Stimulated activated CD4-positive, alpha-beta T cell treated with anti-CD3 and anti-CD28 coated beads, Interleukin-12 subunit alpha, Interleukin-12 subunit beta, amount 100 ng/mL, for 24 hours (primary cell): Measurements from ENCODE around the gene ATAD3A.
"Not testable (repeated sequence)": the region's sequence is repeated elsewhere in the genome, so short reads cannot be mapped to it uniquely, and the experiment has no call there.

ENCODE experiments used
- DNase-seq, 2 experiments: peaks; one replicate each; pipeline ENCODE4 v3.0.0-alpha.2; 2020; ENCODE audit warnings: low read depth in 2 of 2

Gene ATAD3A

DNA sequence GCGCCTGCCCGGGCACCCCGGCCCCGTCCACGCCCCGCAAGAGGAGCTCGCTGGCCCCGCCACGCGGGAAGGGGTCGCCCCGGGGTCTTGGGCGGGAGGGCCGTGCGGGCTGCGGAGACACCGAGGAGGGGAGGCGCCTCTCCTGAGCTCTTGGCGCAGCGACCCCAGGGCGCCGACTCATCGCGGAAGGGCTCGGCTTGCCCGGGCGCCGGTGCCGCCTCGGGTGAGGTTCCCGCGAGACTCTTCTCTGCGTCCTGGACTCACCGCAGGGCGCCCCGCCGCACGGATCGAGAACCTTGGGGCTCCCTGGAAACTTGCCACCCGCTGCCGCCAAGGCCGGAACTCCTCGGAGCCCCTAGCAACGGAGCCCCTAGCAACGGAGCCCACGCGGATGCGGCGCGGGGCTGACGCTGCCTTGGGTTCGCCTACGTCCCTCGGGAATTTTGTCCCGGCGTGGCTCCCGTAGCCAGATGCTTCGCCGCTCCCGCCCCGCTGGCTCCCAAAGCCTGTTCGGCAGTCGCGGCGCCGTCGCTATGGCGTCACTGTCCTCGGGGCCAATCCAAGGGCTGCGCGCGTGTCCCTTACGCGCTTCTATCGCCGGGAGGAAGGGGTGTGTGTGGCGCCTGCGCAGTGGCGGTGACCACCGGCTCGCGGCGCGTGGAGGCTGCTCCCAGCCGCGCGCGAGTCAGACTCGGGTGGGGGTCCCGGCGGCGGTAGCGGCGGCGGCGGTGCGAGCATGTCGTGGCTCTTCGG, at the start of gene ATAD3A:
Gene ATAD3A, plus strand, starts transcription at position 630 of the 753 bp plus-strand sequence. Its CDS starts 107 bp downstream, at position 737.
- peak; percentile 94 to 96 for DNase-seq

DNA sequence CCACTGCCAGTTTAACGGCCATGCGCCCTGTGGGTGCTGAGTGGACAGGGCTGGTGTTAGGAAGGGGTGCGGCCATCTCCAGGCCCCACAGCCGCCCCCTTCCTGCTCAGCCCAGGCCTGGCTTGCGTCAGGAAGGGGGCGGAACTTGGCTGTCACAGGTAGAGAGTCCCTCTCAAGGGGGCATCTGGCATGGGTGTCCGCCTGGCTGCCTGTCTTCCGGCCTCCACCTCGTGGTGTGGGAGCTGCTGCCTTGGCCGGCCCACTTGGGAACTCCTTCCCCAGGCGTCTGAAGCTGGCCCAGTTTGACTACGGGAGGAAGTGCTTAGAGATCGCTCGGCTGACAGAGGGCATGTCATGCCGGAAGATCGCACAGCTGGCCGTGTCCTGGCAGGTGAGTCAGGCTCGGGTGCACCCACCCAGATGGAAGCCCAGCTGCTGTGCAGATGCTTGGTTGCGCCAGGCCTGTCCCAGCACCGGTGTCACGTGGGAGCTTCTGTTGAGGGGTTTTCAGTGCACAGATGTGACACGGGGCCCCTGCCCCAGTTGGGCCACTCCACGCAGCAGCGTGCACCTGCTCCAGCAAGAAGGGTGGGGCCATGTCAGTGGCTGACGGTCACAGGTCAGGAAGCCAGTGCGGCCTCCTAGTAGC, 49.5 kb upstream of the ATAD3A start:
- DNase-seq = no peak

- no peak for DNase-seq
These were observed 48.6 kb upstream of the ATAD3A start for GRCh38 chr1:1463312-1463711.

DNA sequence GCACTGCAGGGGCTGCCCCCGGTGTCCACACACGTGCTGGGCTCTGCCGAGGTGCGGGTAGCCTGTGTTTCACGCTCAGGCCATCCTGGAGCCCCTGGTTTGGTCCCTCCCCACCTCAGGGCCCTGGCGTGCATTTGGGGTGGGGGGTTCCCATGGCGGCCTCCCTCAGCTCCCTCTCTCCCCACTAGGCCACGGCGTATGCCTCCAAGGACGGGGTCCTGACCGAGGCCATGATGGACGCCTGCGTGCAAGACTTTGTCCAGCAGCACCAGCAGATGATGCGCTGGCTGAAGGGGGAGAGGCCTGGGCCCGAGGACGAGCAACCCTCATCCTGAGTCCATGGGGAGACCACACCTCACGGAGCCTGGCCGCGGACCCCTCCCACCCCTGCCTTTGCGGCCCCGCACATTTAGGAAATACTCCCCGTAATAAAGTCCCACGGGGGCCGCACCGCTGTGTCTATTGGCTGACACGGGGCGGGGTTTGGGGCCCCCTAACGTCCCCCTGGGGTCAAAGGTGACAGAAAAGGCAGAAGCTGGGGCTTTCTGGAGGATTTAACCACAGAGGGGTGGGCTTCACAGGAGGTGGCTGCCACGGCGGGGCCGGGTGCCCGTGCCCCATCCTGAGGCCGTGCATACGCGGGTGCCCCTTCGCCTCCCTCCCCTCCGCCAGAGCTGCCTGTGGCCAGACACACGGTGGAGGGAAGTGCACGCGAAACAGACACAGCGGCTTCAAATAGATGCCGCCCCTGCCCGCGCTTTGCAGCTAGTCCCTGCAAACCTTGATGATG, 43.6 kb upstream of the ATAD3A start:
- DNase-seq = not testable (repeated sequence)

DNA sequence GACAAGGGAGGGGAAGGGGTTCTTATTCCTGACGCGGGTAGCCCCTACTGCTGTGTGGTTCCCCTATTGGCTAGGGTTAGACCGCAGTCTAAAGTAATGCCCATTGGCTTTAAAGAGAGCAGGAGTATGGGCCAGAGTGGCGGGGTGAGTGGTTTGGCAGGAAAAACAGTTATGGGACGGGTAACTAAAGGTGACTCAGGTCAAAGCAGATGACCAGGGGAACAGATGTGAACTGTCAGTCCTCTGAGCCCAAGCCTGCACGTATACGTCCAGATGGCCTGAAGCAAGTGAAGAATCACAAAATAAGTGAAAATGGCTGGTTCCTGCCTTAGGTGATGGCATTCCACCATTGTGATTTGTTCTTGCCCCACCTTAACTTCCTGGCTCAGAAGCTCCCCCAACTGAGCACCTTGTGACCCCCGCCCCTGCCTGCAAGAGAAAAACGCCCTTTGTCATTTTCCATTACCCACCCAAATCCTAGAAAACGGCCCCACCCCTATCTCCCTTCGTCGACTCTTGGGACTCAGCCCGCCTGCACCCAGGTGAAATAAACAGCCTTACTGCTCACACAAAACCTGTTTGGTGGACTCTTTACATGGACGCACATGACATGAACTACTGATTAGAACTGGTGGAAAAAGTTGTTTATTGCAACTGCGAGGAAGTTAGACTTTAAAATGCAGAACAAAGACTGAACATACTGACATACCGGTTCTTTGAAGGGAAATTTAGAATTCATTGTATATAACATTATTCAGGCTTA, 41.2 kb upstream of the ATAD3A start:
- DNase-seq = no peak

GRCh38 chr1:1471389-1472052, 40.4 kb upstream of the ATAD3A start, which contains the start of gene ATAD3B:
TSS of gene ATAD3B (plus strand) at chr1:1471765. CDS start at chr1:1471885, 120 bp downstream.
- peak; percentile 91 to 96 for DNase-seq

- not testable (repeated sequence) for DNase-seq
These were observed 39.7 kb upstream of the ATAD3A start for GRCh38 chr1:1472053-1472876.

GRCh38 chr1:1476011-1476410, 36.0 kb upstream of the ATAD3A start:
- not testable (repeated sequence) for DNase-seq

GRCh38 chr1:1477206-1477605, 34.8 kb upstream of the ATAD3A start:
- no peak for DNase-seq

- DNase-seq = no peak
These were observed 32.1 kb upstream of the ATAD3A start for GRCh38 chr1:1479547-1480487.

- not testable (repeated sequence) for DNase-seq
These were observed 31.5 kb upstream of the ATAD3A start for GRCh38 chr1:1480488-1480867.

GRCh38 chr1:1481811-1482210, 30.2 kb upstream of the ATAD3A start:
- not testable (repeated sequence) for DNase-seq

DNA sequence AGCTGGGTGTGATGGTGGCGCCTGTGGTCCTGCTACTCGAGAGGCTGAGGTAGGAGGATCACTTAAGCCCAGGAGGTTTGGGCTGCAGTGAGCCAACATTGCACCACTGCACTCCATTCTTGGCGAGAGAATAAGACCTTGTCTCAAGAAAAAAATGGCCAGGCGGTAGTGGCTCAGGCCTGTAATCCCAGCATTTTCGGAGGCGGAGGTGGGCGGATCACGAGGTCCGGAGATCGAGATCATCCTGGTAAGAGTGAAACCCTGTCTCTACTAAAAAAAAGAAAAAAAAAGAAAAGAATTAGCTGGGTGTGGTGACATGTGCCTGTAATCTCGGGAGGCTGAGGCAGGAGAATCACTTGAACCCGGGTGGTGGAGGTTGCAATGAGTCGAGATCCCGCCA, 29.1 kb upstream of the ATAD3A start:
- no peak for DNase-seq

GRCh38 chr1:1483714-1484113, 28.2 kb upstream of the ATAD3A start:
- no peak for DNase-seq

- DNase-seq = not testable (repeated sequence)
These were observed 26.8 kb upstream of the ATAD3A start for GRCh38 chr1:1484976-1485750.

DNA sequence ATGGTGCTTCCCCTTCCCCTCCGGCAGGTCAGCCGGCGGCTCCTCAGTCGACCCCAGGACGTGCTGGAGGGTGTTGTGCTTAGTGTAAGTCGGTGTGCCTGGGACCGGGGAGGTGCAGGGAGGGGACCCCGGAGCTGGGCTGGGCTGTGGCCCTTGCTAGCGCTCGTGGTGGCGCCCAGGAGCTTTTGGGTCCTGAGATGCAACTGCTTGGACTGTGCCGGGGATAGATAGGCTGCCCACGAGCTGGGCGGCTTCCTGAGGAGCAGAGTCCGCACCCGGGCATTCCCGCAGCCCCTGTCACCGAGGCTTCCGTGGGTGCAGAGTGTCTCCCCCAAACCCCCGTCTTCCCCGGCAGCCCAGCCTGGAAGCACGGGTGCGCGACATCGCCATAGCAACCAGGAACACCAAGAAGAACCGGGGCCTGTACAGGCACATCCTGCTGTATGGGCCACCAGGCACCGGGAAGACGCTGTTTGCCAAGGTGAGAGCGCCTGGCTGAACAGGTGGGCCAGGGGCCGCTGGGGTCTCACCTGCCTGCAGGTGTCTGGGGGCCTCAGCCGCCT, 26.1 kb upstream of the ATAD3A start:
- not testable (repeated sequence) for DNase-seq

DNA sequence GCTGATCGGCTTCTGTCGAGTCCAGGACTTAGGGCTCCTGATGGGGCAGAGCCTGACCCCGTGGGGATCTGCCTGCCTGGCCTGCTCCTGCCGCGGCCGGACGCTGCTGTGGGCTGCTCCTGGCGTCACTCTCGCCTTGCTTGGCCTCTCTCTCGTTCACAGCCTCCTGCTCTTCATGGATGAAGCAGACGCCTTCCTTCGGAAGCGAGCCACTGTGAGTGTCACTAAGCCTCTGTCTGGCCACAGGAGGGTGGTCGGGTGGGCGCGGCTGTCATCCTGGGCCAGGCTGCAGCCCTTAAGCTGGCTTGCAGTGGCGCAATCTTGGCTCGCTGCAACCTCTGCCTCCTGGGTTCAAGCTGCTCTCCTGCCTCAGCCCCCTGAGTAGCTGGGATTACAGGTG, 24.3 kb upstream of the ATAD3A start:
- DNase-seq = no peak

DNA sequence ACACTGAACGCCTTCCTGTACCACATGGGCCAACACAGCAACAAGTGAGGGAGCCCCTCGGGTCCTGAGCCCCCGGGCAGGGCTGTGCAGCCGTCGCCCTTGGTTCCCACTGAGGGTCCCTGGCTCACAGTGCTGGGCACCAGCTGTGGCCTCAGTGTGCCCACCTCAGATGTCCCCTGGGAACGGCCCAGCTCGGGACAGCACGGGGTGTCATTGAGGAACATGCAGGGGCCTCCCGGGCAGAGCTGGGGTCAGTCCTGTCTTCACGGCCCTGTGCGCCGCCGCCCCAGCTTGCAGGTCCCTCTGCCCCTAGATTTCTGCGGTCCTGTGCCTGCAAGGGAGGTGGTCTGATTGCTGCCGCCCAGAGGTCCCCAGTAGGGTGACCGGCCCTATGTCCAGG, 22.7 kb upstream of the ATAD3A start:
- no peak for DNase-seq
